DMS 273 (cell line): ENCODE data around the gene PSMA3.
A peak's percentile ranks its signal among the peaks of the same experiment; 100 is the strongest.

ENCODE experiments used
- DNase-seq: peaks from one replicate; lab custom pipeline; 2025; ENCODE audit not compliant: unreplicated experiment; lab: John Stamatoyannopoulos, UW

PSMA3 gene

DNA sequence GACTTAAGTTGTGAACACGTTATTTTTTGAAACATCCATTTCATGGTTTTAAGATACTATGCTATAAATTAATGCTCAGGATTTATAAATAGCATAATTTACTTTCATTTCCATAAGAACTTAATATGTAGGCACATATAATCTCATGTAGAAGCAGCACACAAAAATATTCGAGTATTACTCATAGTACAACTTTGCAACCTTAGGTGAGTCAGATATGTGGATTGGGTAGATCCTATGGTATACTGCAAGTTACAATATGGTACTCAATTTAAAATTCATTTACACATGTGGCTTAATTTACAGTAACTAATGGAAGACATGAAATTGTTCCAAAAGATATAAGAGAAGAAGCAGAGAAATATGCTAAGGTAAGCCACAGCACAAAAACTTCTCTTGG lies 26.0 kb downstream of the PSMA3 start:
- no peak for DNase-seq

DNA sequence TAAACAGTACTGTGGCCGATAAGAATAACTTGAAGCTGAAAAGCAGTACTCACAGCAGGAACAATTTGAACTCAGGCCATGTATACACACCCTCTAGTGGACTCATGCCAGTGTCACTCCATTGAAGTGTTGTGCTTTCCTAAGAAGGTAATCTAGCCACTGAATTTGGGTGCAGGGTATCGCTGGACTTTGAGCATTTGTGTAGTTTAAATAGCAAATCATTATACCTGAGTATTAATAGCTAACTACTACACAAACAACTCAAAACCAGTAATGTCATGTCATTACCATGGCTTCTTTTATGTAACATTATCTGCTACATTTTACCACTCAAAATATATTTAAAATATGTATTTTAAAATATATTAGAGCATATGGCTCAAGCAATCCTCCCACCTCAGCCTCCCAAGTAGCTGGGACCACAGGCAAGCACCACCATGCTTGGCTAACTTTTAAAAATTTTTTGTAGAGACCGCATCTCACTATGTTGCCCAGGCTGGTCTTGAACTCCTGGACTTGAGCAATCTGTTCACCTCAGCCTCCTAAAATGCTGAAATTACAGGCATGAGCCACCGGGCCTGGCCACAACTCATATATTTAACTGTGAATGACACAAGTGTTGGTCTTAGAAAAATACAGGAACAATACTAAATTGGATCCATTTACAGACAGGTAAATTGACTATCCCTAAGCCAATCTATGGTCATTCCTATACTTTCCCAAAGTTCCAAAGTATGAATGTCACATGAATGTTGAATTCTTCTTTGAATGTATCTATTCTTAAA lies 28.1 kb downstream of the PSMA3 start:
- peak; percentile 49 for DNase-seq

DNA sequence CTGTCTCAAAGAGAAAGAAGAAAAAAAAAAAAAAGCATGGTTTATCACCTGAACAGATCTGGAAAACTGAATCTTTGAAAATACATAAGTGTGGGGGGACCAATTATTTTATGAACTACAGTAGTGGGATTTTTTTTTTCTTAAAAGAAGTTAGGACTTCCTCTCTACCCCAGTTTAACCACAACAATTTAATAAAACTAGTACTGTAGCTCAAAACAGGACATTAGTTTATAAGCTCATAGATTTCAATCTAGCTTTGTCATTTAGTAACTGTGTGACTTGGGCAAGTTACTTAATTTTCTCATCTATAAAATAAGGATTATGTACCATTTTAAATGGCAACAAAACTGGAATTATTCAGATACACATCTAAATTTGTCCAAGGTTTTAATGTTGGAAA lies 30.2 kb downstream of the PSMA3 start:
- DNase-seq = no peak

DNA sequence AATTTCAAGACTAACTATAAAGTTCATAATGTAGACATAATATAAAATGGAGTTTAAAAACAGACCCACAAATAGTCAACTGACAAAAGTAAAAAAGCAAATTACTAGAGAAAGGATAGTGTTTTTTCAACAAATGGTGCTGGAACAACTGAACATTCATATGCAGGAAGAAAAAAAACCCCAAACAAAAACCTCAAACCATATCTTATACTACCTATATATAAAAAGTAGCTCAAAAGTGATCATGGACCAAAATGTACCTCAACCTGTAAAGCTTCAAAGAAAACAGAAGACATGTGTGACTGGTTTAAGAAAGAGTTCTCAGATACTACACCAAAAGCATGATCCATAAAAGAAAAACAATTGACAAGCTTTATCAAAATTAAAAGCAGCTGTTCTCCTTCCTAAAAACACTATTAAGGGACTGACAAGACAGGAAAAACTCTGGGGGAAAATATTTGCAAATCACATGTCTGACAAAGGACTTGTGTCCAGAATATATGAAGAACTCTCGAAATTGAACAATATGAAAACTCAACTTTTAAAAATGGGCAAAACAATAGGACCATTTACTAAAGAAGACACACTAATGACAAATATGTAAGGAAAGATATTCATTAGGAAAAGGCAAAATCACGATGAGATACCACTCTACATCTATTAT lies 31.0 kb downstream of the PSMA3 start:
- DNase-seq = no peak

DNA sequence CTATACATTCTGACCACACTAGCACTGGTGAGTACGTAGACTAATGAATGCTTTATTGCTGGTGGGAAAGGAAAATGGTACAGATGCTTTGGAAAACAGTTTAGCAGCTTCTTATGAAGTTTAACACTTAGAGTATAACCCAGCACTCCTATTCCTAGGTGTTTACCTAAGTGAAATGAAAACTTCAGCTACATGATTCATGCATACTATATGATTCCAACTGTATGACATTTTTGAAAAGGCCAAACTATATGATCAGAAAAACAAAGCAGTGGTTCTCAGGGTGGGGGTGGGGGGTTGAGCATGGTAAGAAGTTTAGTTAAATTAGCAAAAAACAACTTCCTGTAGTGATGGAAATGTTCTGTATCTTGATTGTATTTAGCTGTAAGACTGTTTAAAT lies 31.6 kb downstream of the PSMA3 start:
- DNase-seq = no peak

DNA sequence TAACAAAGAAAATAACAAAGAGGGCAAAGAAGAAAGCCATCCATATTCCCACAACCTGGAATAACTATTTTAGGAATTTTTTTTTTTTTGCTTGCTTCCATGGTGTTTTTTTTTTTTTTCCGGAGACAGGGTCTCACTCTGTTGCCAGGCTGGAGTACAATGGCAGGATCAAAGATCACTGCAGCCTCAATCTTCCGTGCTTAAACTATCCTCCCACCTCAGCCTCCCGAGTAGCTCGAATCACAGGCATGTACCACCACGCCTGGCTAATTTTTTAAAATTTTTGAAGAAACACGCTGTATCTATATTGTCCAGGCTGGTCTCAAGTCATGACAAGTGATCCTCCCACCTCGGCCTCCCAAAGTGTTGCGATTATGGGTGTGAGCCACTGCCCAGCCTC lies 33.5 kb downstream of the PSMA3 start:
- no peak for DNase-seq

DNA sequence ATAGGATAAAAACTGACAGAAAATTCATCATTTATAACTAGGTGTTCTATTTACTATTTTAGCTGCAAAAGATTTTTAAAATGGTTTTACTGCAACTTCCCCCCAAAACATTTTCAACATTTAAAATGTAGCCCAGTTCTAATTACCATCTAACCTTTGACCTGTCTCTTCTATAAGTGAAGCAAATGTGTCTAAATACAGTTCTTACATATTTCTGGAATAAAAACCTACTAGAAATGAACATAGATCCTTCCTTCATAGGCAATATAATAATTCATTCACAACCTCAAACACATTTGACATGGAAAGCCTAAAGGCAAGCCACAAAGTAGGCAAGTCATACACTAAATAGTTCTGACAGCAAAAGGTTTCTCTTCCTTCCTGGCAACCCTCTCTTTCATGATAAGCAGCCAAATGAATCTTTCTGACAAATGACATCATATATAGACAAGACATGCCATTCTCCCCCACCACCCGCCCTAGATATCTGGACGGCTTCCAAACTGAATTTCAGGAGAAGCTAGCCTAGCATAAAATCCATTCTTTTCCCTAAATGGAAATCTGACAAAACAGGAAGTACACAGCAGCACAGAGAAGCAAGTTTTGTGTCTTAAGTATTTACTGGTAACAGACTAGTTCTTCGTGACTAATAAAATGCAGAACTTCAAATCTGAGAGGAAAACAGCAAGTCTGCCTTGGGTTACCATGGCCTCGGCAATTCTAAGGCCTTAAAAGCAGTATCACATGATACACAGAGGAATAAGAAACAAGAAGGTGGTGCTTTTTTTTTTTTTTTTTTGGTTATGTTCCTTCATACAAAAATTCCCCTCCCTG lies 36.5 kb downstream of the PSMA3 start:
- DNase-seq = peak; percentile 34

DNA sequence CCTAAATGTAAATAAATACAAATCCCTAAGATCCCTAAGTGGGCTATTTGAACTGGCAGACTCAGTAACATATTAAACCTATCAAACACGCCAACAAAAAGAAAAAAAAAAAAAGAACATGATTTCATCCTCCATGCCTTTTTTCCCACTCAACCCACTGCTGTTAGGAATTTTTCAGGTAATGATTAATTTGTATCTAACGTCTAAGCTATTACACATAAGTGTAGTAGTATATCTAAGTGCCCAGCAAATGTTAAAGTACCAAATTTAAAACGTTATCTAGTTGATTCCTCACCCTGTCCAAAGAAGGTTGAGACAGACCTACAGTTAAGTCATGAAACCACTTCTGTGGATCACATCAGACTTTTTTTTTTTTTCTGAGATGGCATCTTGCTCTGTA lies 37.3 kb downstream of the PSMA3 start:
- no peak for DNase-seq

DNA sequence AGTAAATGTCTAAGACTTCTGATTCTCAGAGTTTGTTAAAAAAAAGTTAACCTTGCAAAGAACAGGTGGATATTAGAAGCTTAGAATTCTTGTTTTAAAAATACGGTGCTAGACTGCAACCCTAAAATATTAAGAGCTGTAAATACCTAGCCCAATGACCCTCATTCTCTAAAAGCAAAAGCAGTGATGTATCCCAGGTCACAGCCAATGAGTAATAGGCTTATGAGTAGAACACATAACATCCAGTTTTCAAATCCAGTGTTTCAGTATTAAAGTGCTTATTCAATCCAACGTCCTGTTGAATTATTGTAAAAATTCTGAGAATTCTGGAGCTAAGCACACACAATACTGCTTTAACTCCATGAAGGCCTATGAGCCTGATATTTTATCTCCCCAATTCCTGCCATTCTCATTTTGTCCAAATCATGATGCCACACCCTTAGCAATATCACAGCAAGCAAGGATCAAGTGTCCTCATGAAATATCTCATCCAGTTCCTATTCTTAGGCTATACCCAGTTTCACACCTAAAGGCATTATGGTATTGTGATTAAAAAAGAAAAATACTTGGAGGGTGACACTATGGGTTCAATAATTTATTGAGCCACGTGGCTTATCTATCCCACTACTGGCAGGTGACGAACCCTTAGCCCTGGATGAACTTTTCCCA lies 38.4 kb downstream of the PSMA3 start:
- DNase-seq = no peak

DNA sequence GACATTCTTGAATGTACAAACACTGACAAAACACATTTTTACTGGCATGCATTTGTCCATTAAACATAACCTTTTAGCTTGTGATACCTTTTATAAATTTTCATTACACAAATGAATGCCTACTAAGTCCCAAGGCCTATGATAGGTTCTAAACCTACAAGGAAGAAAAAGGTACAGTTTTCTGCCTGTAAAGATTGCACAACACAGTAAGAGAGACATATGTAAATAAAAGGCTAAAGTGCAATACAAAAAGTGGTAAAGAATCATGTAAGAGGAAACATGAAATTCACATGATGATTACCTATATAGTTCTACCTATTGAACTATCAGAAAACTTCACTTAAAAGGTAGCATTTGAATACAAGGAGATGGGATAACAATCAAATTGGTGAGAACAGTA lies 39.1 kb downstream of the PSMA3 start:
- no peak for DNase-seq

DNA sequence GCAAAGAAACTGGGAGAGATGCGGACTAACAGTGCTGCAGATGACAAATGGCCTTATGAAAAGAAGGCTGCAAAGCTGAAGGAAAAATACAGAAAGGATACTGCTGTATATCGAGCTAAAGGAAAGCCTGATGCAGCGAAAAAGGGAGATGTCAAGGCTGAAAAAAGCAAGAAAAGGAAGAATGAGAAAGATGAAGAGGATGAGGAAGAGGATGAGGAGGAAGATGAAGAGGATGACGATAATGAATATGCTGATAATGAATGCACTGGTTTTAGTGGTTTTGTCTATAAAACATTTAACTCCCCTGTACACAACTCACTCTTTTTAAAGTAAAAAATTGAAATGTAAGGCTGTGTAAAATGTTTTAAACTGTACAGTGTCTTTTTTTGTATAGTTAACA lies 40.5 kb downstream of the PSMA3 start:
- no peak for DNase-seq

DNA sequence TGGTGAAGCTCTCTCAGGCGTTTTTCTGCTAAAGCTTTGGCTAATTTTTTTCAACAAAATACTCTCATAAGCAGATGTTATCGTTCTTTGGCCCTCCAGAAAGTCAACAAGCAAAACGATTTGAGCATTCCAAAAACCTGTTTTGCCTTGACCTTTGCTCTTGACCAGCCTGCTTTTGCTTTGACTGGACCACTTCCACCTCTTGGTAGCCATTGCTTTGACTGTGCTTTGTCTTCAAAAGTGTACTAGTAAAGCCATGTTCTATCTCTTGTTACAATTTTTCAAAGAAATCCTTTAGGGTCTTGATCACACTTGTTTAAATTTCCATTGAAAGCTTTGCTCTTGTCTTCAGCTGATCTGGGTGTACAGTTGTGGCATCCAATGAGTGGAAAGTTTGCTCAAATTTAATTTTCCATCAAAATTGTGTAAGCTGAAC lies 43.0 kb downstream of the PSMA3 start:
- DNase-seq = no peak

DNA sequence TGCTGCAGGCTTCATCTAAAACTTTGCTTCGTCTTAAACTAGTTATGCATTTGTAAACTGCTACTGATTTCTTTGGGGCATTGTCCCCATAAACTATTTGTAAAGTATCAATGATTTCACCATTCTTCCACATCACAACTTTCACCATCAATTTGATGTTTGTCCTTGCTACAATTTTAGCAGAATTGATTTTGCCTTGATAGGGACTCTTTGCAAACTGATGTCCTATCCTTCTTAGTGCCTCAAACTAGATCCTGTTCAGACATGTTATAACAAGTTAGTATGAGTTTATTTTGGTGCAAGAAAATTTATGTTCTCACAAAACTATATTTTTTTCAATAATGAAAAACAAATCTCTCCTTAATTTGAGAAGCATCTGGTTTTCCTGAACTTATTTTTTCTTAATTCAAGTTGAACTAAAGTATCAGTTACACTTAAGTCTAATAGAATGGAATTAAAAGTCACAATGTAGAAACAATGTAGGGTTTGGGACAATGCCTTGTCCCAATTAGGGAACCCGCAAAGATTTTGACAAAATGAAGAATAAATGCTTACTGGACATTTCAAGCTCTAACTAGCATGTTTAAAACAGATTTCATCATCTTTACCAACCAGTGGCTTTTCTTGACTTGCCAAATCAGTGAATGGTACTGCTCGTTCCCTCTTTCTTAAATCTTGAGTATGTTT lies 43.6 kb downstream of the PSMA3 start:
- DNase-seq = no peak

DNA sequence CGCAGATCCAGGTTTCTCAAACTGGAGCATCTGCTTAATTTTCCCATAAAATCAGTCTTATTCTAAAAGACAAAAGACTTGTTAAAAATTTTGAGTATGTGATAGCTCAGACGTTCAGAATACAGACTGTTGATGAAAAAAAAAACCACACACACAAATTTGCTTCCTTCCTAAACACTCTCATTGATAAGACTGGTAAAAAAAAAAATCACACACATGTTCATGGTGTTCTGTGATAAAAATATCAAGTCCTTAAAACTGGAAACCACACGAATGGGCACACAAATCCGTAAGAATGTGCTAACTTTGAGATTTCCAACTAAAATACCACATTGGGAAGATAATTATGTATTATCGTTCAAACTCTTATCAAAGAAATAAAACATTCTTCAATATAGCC lies 47.0 kb downstream of the PSMA3 start:
- no peak for DNase-seq

DNA sequence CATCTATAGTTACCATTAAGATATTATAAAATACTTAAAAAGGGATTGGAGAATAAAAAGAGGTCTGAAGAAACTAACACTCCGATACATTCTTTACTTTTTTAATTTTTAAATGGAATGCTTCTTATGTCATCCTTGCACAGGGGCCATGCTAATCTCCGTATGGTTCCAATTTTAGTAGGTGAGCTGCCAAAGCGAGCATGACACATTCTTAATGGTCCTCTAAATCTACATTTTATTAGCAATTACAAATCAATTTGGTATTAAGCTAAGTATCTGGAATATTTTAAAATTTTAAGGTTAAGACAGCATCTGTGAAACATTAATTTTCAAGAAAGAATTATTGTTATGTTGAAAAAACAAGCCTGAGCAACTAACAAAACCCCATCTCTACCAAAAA lies 47.5 kb downstream of the PSMA3 start:
- no peak for DNase-seq

DNA sequence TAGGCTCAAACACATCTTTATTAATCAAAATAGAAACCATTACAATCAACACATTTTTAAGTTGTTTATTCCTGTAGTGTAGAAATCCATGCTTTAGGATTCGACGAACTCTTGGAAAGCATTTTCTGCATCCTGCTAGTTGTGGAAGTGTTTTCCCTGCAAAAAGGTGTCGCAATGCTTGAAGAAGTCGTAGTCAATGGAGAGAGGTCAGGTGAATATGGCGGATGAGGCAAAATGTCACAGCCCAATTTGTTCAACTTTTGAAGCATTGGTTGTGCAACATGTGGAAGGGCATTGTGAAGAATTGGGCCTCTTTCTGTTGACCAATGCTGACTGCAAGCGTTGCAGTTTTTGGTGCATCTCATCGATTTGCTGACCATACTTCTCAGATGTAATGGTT lies 49.6 kb downstream of the PSMA3 start:
- no peak for DNase-seq

DNA sequence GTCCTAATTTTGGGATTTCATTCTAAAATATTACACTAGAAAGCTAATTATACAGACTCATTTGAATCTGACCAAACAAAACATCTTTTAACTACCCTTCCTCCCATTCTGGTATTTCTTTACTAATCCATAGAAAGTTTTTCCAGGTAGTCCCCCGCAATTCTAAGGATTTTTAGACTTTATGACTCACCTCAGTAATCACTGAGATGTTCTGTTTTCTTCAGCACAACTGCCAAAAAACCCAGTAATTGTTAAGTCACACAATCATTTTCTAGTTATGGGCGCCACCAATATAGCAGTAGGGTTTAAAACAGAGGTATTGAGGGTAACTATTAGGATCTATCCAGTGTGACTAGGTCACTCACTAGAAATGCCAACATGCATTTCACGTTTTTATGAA lies 52.1 kb downstream of the PSMA3 start:
- DNase-seq = peak; percentile 34

DNA sequence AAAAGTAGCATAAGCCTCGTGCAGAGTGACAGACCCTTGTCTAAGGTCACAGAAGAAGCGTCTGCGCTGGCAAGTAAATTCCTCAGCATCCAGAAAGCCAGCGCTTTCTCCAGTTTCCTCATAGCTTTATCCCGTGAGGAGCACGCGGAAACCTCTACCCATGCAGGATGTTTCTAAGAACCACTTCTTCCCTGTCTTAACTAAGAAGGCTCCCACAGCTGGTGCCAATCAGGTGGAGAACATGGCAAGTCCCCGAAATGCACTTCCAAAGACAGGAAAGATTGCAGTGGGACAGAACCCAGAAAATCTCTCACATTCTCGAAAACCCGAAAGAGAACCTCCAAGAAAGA lies 52.7 kb downstream of the PSMA3 start:
- DNase-seq = peak; percentile 81

DNA sequence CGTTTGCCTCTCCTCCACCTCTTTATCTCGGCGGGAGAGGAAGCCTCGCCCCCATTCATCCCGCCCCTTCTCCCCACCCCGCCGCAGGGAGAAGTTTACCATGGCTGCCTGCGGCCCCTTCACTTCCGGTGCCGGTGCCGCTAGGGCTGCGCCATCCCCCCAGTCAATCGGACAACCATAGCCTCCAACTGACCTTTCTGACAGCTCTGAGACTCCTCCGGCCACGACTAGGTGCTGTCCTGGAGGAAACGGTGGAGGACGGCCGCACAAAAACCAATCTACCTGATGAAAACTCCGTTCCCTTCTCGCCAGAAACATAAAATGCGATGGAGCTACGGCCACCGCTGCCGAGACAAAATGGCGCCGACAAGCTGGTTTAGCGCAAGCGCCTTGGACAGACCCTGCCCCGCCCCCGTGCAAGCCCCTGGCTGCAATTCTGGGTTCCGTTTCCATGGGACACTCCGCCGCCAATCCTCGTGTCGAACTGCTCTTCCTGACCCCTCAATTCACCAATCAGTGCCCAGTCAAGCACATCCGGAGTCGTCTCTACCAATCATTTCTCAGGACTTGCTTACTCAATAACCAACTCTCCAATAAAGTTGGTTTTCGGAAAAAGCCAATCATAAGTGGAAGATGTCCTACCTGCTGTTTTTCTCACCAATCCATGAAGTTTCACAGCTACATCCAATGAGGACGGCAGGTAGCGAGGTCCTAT lies 53.3 kb downstream of the PSMA3 start:
- DNase-seq = peak; percentile 100
